H9 (cell line): ENCODE data around the gene RASGRP3. TPM values are rescaled to one million over a fixed set of nuclear protein-coding genes. Genes with fewer than 3 reads are reported as not detected.

Source experiments
- DNase-seq: peaks from one replicate; pipeline ENCODE4 v3.0.0-alpha.2; 2017
- H2AFZ ChIP-seq: one replicate; pipeline ENCODE4 v1.6.1; 2013; ENCODE audit warnings: mild to moderate bottlenecking, low read length, control low read depth, moderate library complexity
- H2AK5ac ChIP-seq: 2 replicates; pipeline ENCODE4 v1.6.1; 2013; ENCODE audit warnings: low read length, control low read depth, mixed read lengths; ENCODE audit not compliant: insufficient read length
- H2BK120ac ChIP-seq: one replicate; pipeline ENCODE4 v1.6.1; 2013; ENCODE audit warnings: low read depth, mild to moderate bottlenecking, low read length, control low read depth, inconsistent platforms; ENCODE audit not compliant: poor library complexity, severe bottlenecking
- H2BK12ac ChIP-seq: 2 replicates; pipeline ENCODE4 v1.6.1; 2013; ENCODE audit warnings: low read length, control low read depth, mixed read lengths, low read depth; ENCODE audit not compliant: insufficient read length
- H2BK15ac ChIP-seq: 2 replicates; pipeline ENCODE4 v1.6.1; 2013; ENCODE audit warnings: low read depth, low read length, control low read depth
- H2BK20ac ChIP-seq: one replicate; pipeline ENCODE4 v1.6.1; 2013; ENCODE audit warnings: low read depth, mild to moderate bottlenecking, low read length, control low read depth, inconsistent platforms; ENCODE audit not compliant: poor library complexity, severe bottlenecking
- H2BK5ac ChIP-seq: 2 replicates; pipeline ENCODE4 v1.6.1; 2013; ENCODE audit warnings: low read length, control low read depth, mixed read lengths; ENCODE audit not compliant: insufficient read length
- H3K14ac ChIP-seq: 2 replicates; pipeline ENCODE4 v1.6.1; 2013; ENCODE audit warnings: low read length, control low read depth; ENCODE audit not compliant: insufficient read depth
- H3K18ac ChIP-seq: 2 replicates; pipeline ENCODE4 v1.6.1; 2013; ENCODE audit warnings: low read depth, mild to moderate bottlenecking, mixed read lengths, low read length, control low read depth; ENCODE audit not compliant: insufficient read length
- H3K23ac ChIP-seq: 2 replicates; pipeline ENCODE4 v1.6.1; 2013; ENCODE audit warnings: low read length, control low read depth, mixed read lengths, low read depth; ENCODE audit not compliant: insufficient read length
- H3K23me2 ChIP-seq: 2 replicates; pipeline ENCODE4 v1.6.1; 2013; ENCODE audit warnings: low read depth, mild to moderate bottlenecking, mixed read lengths, low read length, control low read depth; ENCODE audit not compliant: insufficient read length, poor library complexity, severe bottlenecking
- H3K27ac ChIP-seq: 2 replicates; pipeline ENCODE4 v1.5.1; 2013; ENCODE audit warnings: low read length, control low read depth, mixed read lengths, low read depth; ENCODE audit not compliant: insufficient read length
- H3K27me3 ChIP-seq: 2 replicates; pipeline ENCODE4 v1.6.1; 2013; ENCODE audit warnings: low read length, control low read depth, inconsistent platforms; ENCODE audit not compliant: insufficient read depth
- H3K4ac ChIP-seq: 2 replicates; pipeline ENCODE4 v1.6.1; 2013; ENCODE audit warnings: low read depth, mild to moderate bottlenecking, control low read depth, inconsistent platforms, low read length, moderate library complexity
- H3K4me1 ChIP-seq: 2 replicates; pipeline ENCODE4 v1.6.1; 2013; ENCODE audit warnings: low read length, control low read depth, inconsistent platforms; ENCODE audit not compliant: insufficient read depth
- H3K4me2 ChIP-seq: 2 replicates; pipeline ENCODE4 v1.6.1; 2013; ENCODE audit warnings: low read length, control low read depth, mixed read lengths; ENCODE audit not compliant: insufficient read length, insufficient read depth
- H3K56ac ChIP-seq: 2 replicates; pipeline ENCODE4 v1.6.1; 2013; ENCODE audit warnings: low read depth, mild to moderate bottlenecking, mixed read lengths, low read length, control low read depth; ENCODE audit not compliant: insufficient read length
- H3K79me1 ChIP-seq: 2 replicates; pipeline ENCODE4 v1.6.1; 2013; ENCODE audit warnings: low read depth, mild to moderate bottlenecking, moderate library complexity, low read length, control low read depth, inconsistent platforms; ENCODE audit not compliant: insufficient read depth, poor library complexity, severe bottlenecking
- H3K79me2 ChIP-seq: 2 replicates; pipeline ENCODE4 v1.6.1; 2013; ENCODE audit warnings: low read length, control low read depth, inconsistent platforms; ENCODE audit not compliant: insufficient read depth
- H3K9ac ChIP-seq: 2 replicates; pipeline ENCODE4 v1.6.1; 2013; ENCODE audit warnings: low read length, control low read depth, mixed read lengths; ENCODE audit not compliant: insufficient read length; ENCODE audit errors: extremely low read depth
- H3K9me3 ChIP-seq: one replicate; pipeline ENCODE4 v1.6.1; 2013; ENCODE audit warnings: low read depth, low read length, inconsistent platforms; ENCODE audit not compliant: control insufficient read depth
- H3T11ph ChIP-seq: one replicate; pipeline ENCODE4 v1.6.1; 2013; ENCODE audit warnings: mild to moderate bottlenecking, low read length, control low read depth, inconsistent platforms
- H4K20me1 ChIP-seq: one replicate; pipeline ENCODE4 v1.6.1; 2013; ENCODE audit not compliant: control insufficient read depth, insufficient read length, insufficient read depth
- H4K5ac ChIP-seq: 2 replicates; pipeline ENCODE4 v1.6.1; 2013; ENCODE audit warnings: low read depth, mild to moderate bottlenecking, mixed read lengths, low read length, control low read depth; ENCODE audit not compliant: insufficient read length
- H4K8ac ChIP-seq: replicated peaks from 2 replicates; pipeline ENCODE4 v1.6.1; 2013; ENCODE audit warnings: low read length, control low read depth, mixed read lengths, low read depth; ENCODE audit not compliant: insufficient read length
- H4K91ac ChIP-seq: 2 replicates; pipeline ENCODE4 v1.6.1; 2013; ENCODE audit warnings: low read depth, mild to moderate bottlenecking, moderate library complexity, mixed read lengths, low read length, control low read depth; ENCODE audit not compliant: insufficient read length
- H3K27ac Mint-ChIP-seq, 3 experiments: 2 replicates in 2 of 3; 3 replicates in 1 of 3; pipeline ENCODE4 v1.8.0; 2020 to 2021; ENCODE audit warnings: mixed read lengths in 3 of 3, mild to moderate bottlenecking in 1 of 3, moderate library complexity in 1 of 3
- H3K27me3 Mint-ChIP-seq: 2 replicates; pipeline ENCODE4 v1.8.0; 2021; ENCODE audit warnings: low read depth, mild to moderate bottlenecking, moderate library complexity, mixed read lengths
- H3K36me3 Mint-ChIP-seq, 3 experiments: 2 replicates in 2 of 3; 3 replicates in 1 of 3; pipeline ENCODE4 v1.8.0; 2020 to 2021; ENCODE audit warnings: low read depth in 3 of 3, mixed read lengths in 3 of 3; ENCODE audit not compliant: insufficient read depth in 1 of 3
- H3K4me1 Mint-ChIP-seq, 2 experiments: 2 replicates each; pipeline ENCODE4 v1.8.0; 2020; ENCODE audit warnings: mixed read lengths in 2 of 2
- H3K4me3 Mint-ChIP-seq, 2 experiments: 2 replicates in 1 of 2; 3 replicates in 1 of 2; pipeline ENCODE4 v1.8.0; 2020 to 2021; ENCODE audit warnings: mild to moderate bottlenecking in 2 of 2, mixed read lengths in 2 of 2, moderate library complexity in 1 of 2
- H3K9me3 Mint-ChIP-seq, 2 experiments: 2 replicates in 1 of 2; 3 replicates in 1 of 2; pipeline ENCODE4 v1.8.0; 2020; ENCODE audit warnings: mild to moderate bottlenecking in 2 of 2, mixed read lengths in 2 of 2, moderate library complexity in 1 of 2
- CTCF ChIP-seq: fragments of 200-600 bp; sonication (generic); conservative IDR thresholded peaks from 3 replicates; pipeline ENCODE4 v1.8.0; 2021; ENCODE audit warnings: antibody characterized with exemption, mild to moderate bottlenecking
- WGBS: extraction: QIAGEN DNeasy Blood & Tissue Kit; methylation state at CpG from one replicate; pipeline ENCODE4 v1.1.7; 2013; ENCODE audit warnings: missing lambda C conversion rate, low lambda C conversion rate, mixed read lengths; ENCODE audit not compliant: insufficient read length; ENCODE audit errors: extremely low coverage; 5-methylcytosine and 5-hydroxymethylcytosine counted together
- total RNA-seq: library from RNA; stranded (reverse); gene quantifications from 2 replicates; pipeline ENCODE4 v1.2.1, GENCODE V29; 2021

Gene RASGRP3
- total RNA-seq, 1 experiment from 2014 or later = not detected

- no peak overlapping the region for H2BK15ac ChIP-seq
- no peak for TF ChIP-seq CTCF
- no peaks in the 10 kb centered on the region for H4K20me1 ChIP-seq
- H3K9me3 Mint-ChIP-seq = peaks cover 0 to 2% of the 10 kb centered on the region in 2 experiments; a peak in 2 of 5 replicates
- no peak overlapping the region for H4K5ac ChIP-seq
- H3K4me2 ChIP-seq = no peak overlapping the region
- H4K91ac ChIP-seq = no peak overlapping the region
- H3K14ac ChIP-seq = no peak overlapping the region
- no peaks in the 10 kb centered on the region for H3K79me2 ChIP-seq
- no peak overlapping the region for H3K27ac Mint-ChIP-seq
- H3K4me3 Mint-ChIP-seq = no peak overlapping the region
- H3K36me3 Mint-ChIP-seq = peaks cover 0 to 2% (median 0%) of the 10 kb centered on the region in 3 experiments; a peak in 1 of 7 replicates
- H4K8ac ChIP-seq = no peak overlapping the region
- no peaks in the 10 kb centered on the region for H3K9me3 ChIP-seq
- no peak overlapping the region for H2AFZ ChIP-seq
- H3K27ac ChIP-seq = no peak overlapping the region
- H3T11ph ChIP-seq = no peak overlapping the region
- no peak overlapping the region for H2AK5ac ChIP-seq
- H3K79me1 ChIP-seq = no peaks in the 10 kb centered on the region
- H3K9ac ChIP-seq = no peak overlapping the region
- H3K4me1 ChIP-seq = no peaks in the 10 kb centered on the region
- no peaks in the 10 kb centered on the region for H3K27me3 ChIP-seq
- H3K56ac ChIP-seq = no peak overlapping the region
- no peaks in the 10 kb centered on the region for H3K23me2 ChIP-seq
- H2BK20ac ChIP-seq = no peak overlapping the region
- no peak overlapping the region for H3K4ac ChIP-seq
- no peaks in the 10 kb centered on the region for H3K4me1 Mint-ChIP-seq
- no peak overlapping the region for H2BK120ac ChIP-seq
- no peak overlapping the region for H3K23ac ChIP-seq
- no CpG with 5 or more reads among the region's 8 CpGs for WGBS
- no peak overlapping the region for H3K18ac ChIP-seq
- no peak overlapping the region for H2BK12ac ChIP-seq
- no peak overlapping the region for H2BK5ac ChIP-seq
- DNase-seq = no peak
- peaks cover 2% of the 10 kb centered on the region; the same call in 1 of the 2 replicates for H3K27me3 Mint-ChIP-seq
Observed at GRCh38 chr2:33532146-33532545, 55.7 kb downstream of the RASGRP3 start.
